Spinal cord (tissue), 10 donors: ENCODE measurements around the gene SUN5. TPM values are rescaled to one million over a fixed set of nuclear protein-coding genes. Genes with fewer than 3 reads are reported as not detected.
A peak's percentile ranks its signal among the peaks of the same experiment; 100 is the strongest.
"Not testable (repeated sequence)": the region's sequence is repeated elsewhere in the genome, so short reads cannot be mapped to it uniquely, and the experiment has no call there.

ENCODE experiments used
- DNase-seq, 6 donors: peaks; one replicate each; pipeline versions ENCODE4 v3.0.0 to v3.0.0-alpha.2; 2013 to 2015; ENCODE audit warnings: low spot score in 6 of 6, low read depth in 4 of 6
- H3K27ac ChIP-seq: one replicate; pipeline ENCODE4 v1.5.1; 2013; ENCODE audit warnings: low read depth, low read length, control low read depth
- H3K27me3 ChIP-seq: one replicate; pipeline ENCODE4 v1.6.1; 2013; ENCODE audit warnings: low read length; ENCODE audit not compliant: control insufficient read depth, insufficient read depth
- H3K36me3 ChIP-seq: one replicate; pipeline ENCODE4 v1.6.1; 2013; ENCODE audit warnings: low read length; ENCODE audit not compliant: control insufficient read depth, insufficient read depth
- H3K4me1 ChIP-seq: one replicate; pipeline ENCODE4 v1.6.1; 2013; ENCODE audit warnings: low read length; ENCODE audit not compliant: control insufficient read depth, insufficient read depth
- H3K4me3 ChIP-seq: one replicate; pipeline ENCODE4 v1.5.1; 2013; ENCODE audit warnings: low read depth, low read length, control low read depth
- H3K9me3 ChIP-seq: one replicate; pipeline ENCODE4 v1.6.1; 2013; ENCODE audit warnings: low read length; ENCODE audit not compliant: control insufficient read depth, insufficient read depth
- WGBS: methylation state at CpG from one replicate; pipeline ENCODE4 v1.1.5; 2013; ENCODE audit warnings: missing lambda C conversion rate; ENCODE audit not compliant: insufficient coverage; 5-methylcytosine and 5-hydroxymethylcytosine counted together
- long read RNA-seq, 4 donors: transcript quantifications; one replicate each; lab custom pipeline, GENCODE V29; 2026
- polyA plus RNA-seq, 2 donors: library from polyadenylated mRNA; unstranded; fragments of 120-200 nt; gene quantifications; one replicate each; pipeline ENCODE4 v1.2.1, GENCODE V29; 2013; ENCODE audit not compliant: insufficient read length in 2 of 2
- total RNA-seq, 2 donors: library from RNA; depleted of rRNA in 1 of 2; stranded (reverse); fragments of 120-200 nt in 1 of 2; fragments of >200 nt in 1 of 2; gene quantifications; one replicate each; pipeline versions ENCODE4 v1.2.3 to v1.2.4, GENCODE V29; 2013 to 2014
- donor health status: healthy.

Gene SUN5, protein sequence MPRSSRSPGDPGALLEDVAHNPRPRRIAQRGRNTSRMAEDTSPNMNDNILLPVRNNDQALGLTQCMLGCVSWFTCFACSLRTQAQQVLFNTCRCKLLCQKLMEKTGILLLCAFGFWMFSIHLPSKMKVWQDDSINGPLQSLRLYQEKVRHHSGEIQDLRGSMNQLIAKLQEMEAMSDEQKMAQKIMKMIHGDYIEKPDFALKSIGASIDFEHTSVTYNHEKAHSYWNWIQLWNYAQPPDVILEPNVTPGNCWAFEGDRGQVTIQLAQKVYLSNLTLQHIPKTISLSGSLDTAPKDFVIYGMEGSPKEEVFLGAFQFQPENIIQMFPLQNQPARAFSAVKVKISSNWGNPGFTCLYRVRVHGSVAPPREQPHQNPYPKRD
- not detected for total RNA-seq
- polyA plus RNA-seq = not detected
- long read RNA-seq, donor 1 = 0 reads
- long read RNA-seq, donor 2 = 0 reads
- long read RNA-seq, donor 3 = 0 reads
- long read RNA-seq, donor 4 = 0 reads

GRCh38 chr20:33004141-33004751 lies at the start of gene SUN5:
Gene SUN5 (minus strand): TSS chr20:33004433. CDS start chr20:33004340, 93 bp downstream.
- DNase-seq = no peak
- no peak within 1 kb of the TSS for H3K27ac ChIP-seq
- WGBS = 89% methylated on average over 6 of the region's 6 CpGs
- H3K36me3 ChIP-seq = no peaks in the 10 kb centered on the region
- H3K4me3 ChIP-seq = no peak within 1 kb of the TSS
- H3K4me1 ChIP-seq = peaks cover 2% of the 10 kb centered on the region
- peaks cover 5% of the 10 kb centered on the region for H3K9me3 ChIP-seq
- H3K27me3 ChIP-seq = no peaks in the 10 kb centered on the region

- no peaks in the 10 kb centered on the region for H3K9me3 ChIP-seq
- no peaks in the 10 kb centered on the region for H3K36me3 ChIP-seq
- H3K4me1 ChIP-seq = peaks cover 8% of the 10 kb centered on the region
- DNase-seq = peak in 1 of 6 donors; percentile 7
- H3K27me3 ChIP-seq = no peaks in the 10 kb centered on the region
- 76% methylated on average over 14 of the region's 25 CpGs for WGBS
- no peak within 1 kb of the TSS for H3K4me3 ChIP-seq
- no peak within 1 kb of the TSS for H3K27ac ChIP-seq
Observed at GRCh38 chr20:33053291-33054106, 49.3 kb upstream of the SUN5 start, which contains the start of gene BPIFB3. Gene BPIFB3 (plus strand): TSS chr20:33053903. CDS start chr20:33055436, 1,533 bp downstream.

- Histone ChIP-seq H3K4me3 (no peak overlapping the region), H3K27me3 (no peaks in the 10 kb centered on the region), H3K36me3 (no peaks in the 10 kb centered on the region), H3K4me1 (peaks cover 8% of the 10 kb centered on the region), H3K9me3 (no peaks in the 10 kb centered on the region), H3K27ac (no peak overlapping the region)
- 46% methylated on average over 2 of the region's 4 CpGs for WGBS
- peak in 1 of 6 donors; percentile 3 for DNase-seq
Observed at GRCh38 chr20:33051333-33051732, 47.1 kb upstream of the SUN5 start.

DNA sequence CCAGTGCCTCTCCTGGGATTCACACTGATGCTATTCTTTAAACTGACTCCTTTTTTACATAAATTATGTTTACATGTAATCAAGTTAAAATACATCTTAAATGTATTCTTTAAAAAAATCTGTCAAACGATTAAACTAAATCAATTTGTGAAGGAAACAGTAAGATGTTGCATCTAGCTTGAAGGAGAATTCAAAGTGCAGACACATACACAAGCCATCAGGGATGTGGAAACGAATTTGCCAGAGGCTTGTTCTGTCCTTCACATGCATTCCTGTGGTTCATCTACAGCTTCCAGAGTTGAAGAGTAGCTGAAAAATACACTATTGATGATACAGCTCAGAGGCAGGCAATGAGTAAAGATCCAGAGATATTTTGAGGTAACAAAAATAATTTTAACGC lies 42.2 kb upstream of the SUN5 start:
- no peaks in the 10 kb centered on the region for H3K27me3 ChIP-seq
- H3K9me3 ChIP-seq = no peaks in the 10 kb centered on the region
- H3K4me3 ChIP-seq = no peak overlapping the region
- H3K4me1 ChIP-seq = no peaks in the 10 kb centered on the region
- H3K27ac ChIP-seq = no peak overlapping the region
- DNase-seq = no peak
- H3K36me3 ChIP-seq = no peaks in the 10 kb centered on the region
- WGBS = no CpG with 5 or more reads among the region's 3 CpGs

GRCh38 chr20:33045129-33045721 lies 41.0 kb upstream of the SUN5 start:
- not testable (repeated sequence) for DNase-seq, H3K4me1 ChIP-seq, H3K4me3 ChIP-seq, H3K36me3 ChIP-seq, H3K27me3 ChIP-seq, H3K9me3 ChIP-seq, H3K27ac ChIP-seq
- 77% methylated on average over 12 of the region's 15 CpGs for WGBS

DNA sequence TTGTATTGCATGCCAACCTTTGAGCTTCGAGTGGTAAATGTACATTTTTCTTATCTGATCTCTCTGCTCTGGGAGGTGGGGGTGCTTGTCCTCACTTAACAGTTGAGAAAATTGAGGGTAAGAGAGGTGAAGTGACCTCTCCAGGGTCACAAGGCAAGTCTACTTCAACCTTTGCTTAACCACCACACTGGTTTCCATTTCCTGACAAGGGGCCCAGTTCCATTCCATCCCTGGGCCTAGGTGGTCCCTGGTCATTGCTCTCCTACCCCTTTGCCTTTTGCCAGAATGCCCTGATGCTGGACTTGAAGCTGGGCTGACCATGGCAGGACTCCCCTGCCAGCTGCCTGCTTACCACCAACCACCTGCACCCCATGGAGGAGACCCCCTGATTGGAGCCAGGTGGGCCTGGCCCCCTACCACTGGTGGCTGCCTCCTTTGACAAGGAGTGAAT lies 39.5 kb upstream of the SUN5 start:
- Histone ChIP-seq H3K27me3 (no peaks in the 10 kb centered on the region), H3K9me3 (no peaks in the 10 kb centered on the region), H3K4me1 (no peaks in the 10 kb centered on the region), H3K4me3 (no peak overlapping the region), H3K27ac (no peak overlapping the region), H3K36me3 (no peaks in the 10 kb centered on the region)
- DNase-seq = no peak
- WGBS = no CpG with 5 or more reads among the region's 1 CpG

- no peak overlapping the region for H3K27ac ChIP-seq
- WGBS = 88% methylated on average over 1 of the region's 2 CpGs
- H3K36me3 ChIP-seq = no peaks in the 10 kb centered on the region
- H3K4me1 ChIP-seq = no peaks in the 10 kb centered on the region
- H3K9me3 ChIP-seq = no peaks in the 10 kb centered on the region
- no peak for DNase-seq
- no peak overlapping the region for H3K4me3 ChIP-seq
- no peaks in the 10 kb centered on the region for H3K27me3 ChIP-seq
Observed at GRCh38 chr20:33042983-33043730, 38.9 kb upstream of the SUN5 start.

GRCh38 chr20:33042430-33042829 lies 38.2 kb upstream of the SUN5 start:
- H3K27ac ChIP-seq = no peak overlapping the region
- H3K27me3 ChIP-seq = no peaks in the 10 kb centered on the region
- 89% methylated on average over 3 of the region's 3 CpGs for WGBS
- no peaks in the 10 kb centered on the region for H3K9me3 ChIP-seq
- H3K36me3 ChIP-seq = no peaks in the 10 kb centered on the region
- H3K4me3 ChIP-seq = no peak overlapping the region
- no peak for DNase-seq
- no peaks in the 10 kb centered on the region for H3K4me1 ChIP-seq
